Suppressor macrophage treated with lipopolysaccharide for 1 hour (primary cell): ENCODE results near the gene CEP72.
"Not testable (repeated sequence)": the region's sequence is repeated elsewhere in the genome, so short reads cannot be mapped to it uniquely, and the experiment has no call there.

Experiments
- DNase-seq, 3 donors: peaks; one replicate each; pipeline ENCODE4 v3.0.0-alpha.2; 2020 to 2022

The CEP72 gene

GRCh38 chr5:581941-582340 lies 30.2 kb upstream of the CEP72 start:
- DNase-seq, result no peak

GRCh38 chr5:582445-582844 lies 29.7 kb upstream of the CEP72 start:
- not testable (repeated sequence) for DNase-seq

GRCh38 chr5:582936-583635 lies 29.1 kb upstream of the CEP72 start:
- no peak for DNase-seq

GRCh38 chr5:583645-584044 lies 28.5 kb upstream of the CEP72 start:
- DNase-seq, result no peak

- DNase-seq, result no peak
Measured at GRCh38 chr5:584216-584615, 27.9 kb upstream of the CEP72 start.

- no peak for DNase-seq
Measured at GRCh38 chr5:584846-585245, 27.3 kb upstream of the CEP72 start.

- DNase-seq, result no peak
Measured at GRCh38 chr5:585556-585955, 26.6 kb upstream of the CEP72 start.

- no peak for DNase-seq
Measured at GRCh38 chr5:585962-586628, 26.0 kb upstream of the CEP72 start.

- no peak for DNase-seq
Measured at GRCh38 chr5:586751-587285, 25.3 kb upstream of the CEP72 start.

GRCh38 chr5:587403-587802 lies 24.7 kb upstream of the CEP72 start:
- DNase-seq, result no peak

GRCh38 chr5:588406-588995 lies 23.6 kb upstream of the CEP72 start:
- no peak for DNase-seq

GRCh38 chr5:589173-589572 lies 23.0 kb upstream of the CEP72 start:
- DNase-seq, result no peak

GRCh38 chr5:589588-589987 lies 22.6 kb upstream of the CEP72 start:
- no peak for DNase-seq

GRCh38 chr5:590346-590745 lies 21.8 kb upstream of the CEP72 start:
- no peak for DNase-seq

- no peak for DNase-seq
Measured at GRCh38 chr5:591746-592145, 20.4 kb upstream of the CEP72 start.

- no peak for DNase-seq
Measured at GRCh38 chr5:592158-592557, 20.0 kb upstream of the CEP72 start.

GRCh38 chr5:593511-593910 lies 18.6 kb upstream of the CEP72 start:
- DNase-seq, result no peak

GRCh38 chr5:594226-594860 lies 17.8 kb upstream of the CEP72 start:
- DNase-seq, result peak; percentile 28 to 59 (median 58)

GRCh38 chr5:595285-595875 lies 16.8 kb upstream of the CEP72 start:
- no peak for DNase-seq

- no peak for DNase-seq
Measured at GRCh38 chr5:597871-598563, 14.1 kb upstream of the CEP72 start.

- DNase-seq, result no peak
Measured at GRCh38 chr5:598564-598890, 13.6 kb upstream of the CEP72 start.

GRCh38 chr5:600886-601541 lies 11.1 kb upstream of the CEP72 start:
- DNase-seq, result no peak
